ENCODE measurements around the gene ANKRD9.

DNA sequence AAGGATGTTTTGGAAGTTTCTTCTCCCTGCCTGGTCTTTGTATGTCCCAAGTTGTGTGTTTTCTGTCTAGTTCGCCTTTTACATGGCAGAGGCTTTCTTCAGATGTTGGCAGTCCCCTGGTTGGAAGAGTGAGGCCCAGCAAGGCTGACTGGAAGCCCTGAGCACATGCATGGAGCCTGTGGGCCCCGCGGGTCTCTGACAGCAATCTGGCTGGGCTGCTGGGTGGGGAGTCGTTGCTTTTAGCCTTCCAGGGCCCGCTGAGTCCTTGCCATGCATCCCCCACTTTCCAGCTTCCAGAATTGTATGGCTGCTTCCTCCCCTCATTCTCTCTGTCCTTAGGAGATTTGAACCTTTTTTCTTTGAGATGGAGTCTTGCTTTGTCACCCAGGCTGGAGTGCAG lies 25.3 kb downstream of the ANKRD9 start:
- TF ChIP-seq GATA2 (IDR thresholded peaks at IDR 0.05; ENCODE audit: low read depth, low read length) (no peak), GATA3 (IDR thresholded peaks at IDR 0.05; ENCODE audit: low read depth, low read length) (no peak)
